GM21717 (cell line): ENCODE measurements around the gene IQCB1.
"Not testable (repeated sequence)": the region's sequence is repeated elsewhere in the genome, so short reads cannot be mapped to it uniquely, and the experiment has no call there.

ENCODE experiments used
- ATAC-seq: cut with Tn5 transposase; IDR thresholded peaks from one replicate; pipeline ENCODE4 v1.9.1; 2021; ENCODE audit warnings: mild to moderate bottlenecking, moderate library complexity; ENCODE audit not compliant: unreplicated experiment

Gene IQCB1

DNA sequence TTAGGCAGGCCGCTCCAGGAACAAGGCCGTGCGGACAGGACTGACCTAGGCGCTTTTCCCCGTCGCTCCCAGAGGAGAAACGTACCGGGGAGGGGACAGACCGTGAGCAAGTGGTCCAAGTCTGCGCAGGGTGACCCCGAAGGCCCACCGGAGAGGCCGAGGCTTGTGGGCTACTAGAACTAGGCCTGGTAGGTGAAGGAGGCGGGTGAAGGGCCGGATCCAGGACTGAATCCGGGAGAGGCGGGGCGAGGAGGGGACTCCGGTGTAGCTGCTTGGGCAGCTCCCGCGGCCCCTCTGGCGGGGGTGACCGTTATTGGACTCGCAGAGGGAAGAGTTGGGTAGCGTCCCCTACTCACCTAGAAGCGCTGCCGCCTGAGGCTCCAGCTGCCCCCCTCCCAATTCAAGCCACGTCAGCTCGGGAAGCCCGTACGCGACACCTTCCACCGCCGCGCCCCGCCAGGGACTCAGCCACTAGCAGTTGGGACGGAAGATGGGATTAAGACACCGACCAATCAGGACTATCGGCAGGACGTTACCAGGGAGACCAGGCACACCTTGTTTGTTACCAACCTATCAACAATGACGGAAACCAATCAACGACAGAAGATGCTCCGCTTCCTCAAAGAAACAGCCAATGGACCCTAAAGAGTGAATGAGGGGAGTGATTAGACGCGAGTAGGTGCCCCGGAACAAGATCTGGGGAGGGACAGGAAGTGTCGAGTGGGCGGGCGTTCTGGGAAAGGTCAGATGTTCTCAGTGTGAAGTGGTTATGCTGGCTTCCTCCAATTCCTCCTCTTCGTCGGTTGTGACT is 85.4 kb downstream of the IQCB1 start, which contains the start of gene GOLGB1:
GOLGB1 (minus strand) TSS at position 466 of the 811 bp plus-strand sequence. CDS start 18,770 bp downstream, outside the sequence.
- peak; percentile 99 for ATAC-seq

DNA sequence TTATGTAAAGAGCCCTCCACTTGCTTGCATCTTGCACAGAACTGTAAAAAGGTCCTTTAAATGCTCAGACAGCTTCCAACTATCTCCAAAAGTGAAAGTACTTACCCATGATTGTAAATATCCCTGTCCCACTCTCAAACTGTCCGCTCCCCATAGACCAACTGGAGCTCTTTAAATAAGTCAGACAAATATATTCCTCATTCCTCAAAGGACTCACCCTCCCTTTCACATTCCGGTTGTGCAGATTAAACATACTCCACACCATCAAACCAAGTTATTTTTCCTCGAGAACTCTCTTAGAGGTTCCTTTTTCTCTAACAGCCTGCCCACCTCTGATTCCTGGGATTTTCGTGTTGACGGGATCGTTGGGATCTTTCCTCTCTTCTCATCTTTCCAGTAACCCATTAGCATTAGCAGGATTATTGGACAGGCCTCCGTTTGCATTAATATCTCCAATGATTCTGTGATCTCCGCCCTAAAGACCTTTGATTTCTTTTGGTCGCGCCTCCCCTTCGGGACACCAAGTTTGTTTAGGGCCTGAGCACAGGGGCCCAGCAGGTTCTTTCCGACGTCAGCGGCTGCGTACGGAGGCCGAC is 86.1 kb downstream of the IQCB1 start:
- peak; percentile 26 for ATAC-seq

- no peak for ATAC-seq
Observed at GRCh38 chr3:121747976-121748375, 86.9 kb downstream of the IQCB1 start.

- ATAC-seq = not testable (repeated sequence)
Observed at GRCh38 chr3:121743106-121743505, 91.8 kb downstream of the IQCB1 start.

- ATAC-seq = no peak
Observed at GRCh38 chr3:121740896-121741295, 94.0 kb downstream of the IQCB1 start.

DNA sequence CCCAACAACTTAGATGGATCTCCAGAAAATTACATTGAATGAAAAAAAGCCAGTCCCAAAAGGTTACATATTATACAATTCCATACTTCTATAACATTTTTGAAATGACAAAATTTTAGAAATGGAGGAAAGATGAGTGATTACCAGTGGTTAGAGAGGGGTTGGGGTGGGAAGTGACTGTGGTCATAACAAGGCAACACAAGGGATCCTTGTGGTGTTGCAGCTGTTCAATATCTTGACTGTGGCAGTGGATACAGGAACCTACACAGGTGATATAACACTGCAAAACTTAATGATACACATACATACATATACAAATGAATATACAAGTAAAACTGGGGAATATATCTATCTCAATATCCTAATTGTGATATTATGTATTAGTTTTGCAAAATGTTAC is 95.0 kb downstream of the IQCB1 start:
- ATAC-seq = no peak

GRCh38 chr3:121737644-121738043 is 97.2 kb downstream of the IQCB1 start:
- no peak for ATAC-seq

- ATAC-seq = no peak
Observed at GRCh38 chr3:121736112-121736511, 98.7 kb downstream of the IQCB1 start.

DNA sequence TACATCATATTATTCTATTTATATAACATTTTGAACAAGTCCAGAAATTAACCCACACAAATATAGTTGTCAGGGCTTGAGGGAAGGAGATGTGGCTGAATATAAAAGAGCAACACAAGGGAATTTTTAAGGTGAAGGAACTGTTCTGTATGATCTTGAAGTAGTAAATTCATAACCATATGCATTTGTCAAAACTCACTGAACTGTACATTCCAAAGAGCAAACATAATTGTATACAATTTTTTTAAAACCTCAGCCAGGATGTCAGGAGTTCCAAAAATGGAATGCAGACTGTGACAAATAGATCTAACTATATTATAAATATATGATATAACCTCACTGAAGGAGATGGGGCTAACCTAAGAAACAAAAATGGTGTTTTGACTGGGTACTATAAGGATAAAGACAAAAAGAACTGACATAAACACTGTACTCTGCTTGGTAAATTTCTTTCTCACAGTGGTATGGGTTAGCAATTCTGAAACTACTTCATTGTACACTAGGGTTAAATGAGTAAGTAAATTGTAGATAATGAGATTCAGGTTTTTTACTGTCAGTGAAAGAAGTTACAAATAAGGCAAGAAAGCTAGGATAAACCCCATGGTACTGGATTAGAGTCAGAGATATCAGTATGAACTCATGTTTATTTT is 99.7 kb downstream of the IQCB1 start:
- ATAC-seq = peak; percentile 95

GRCh38 chr3:121730940-121731687 is 103.7 kb downstream of the IQCB1 start:
- ATAC-seq = no peak

GRCh38 chr3:121724130-121724529 is 110.7 kb downstream of the IQCB1 start:
- peak; percentile 89 for ATAC-seq

DNA sequence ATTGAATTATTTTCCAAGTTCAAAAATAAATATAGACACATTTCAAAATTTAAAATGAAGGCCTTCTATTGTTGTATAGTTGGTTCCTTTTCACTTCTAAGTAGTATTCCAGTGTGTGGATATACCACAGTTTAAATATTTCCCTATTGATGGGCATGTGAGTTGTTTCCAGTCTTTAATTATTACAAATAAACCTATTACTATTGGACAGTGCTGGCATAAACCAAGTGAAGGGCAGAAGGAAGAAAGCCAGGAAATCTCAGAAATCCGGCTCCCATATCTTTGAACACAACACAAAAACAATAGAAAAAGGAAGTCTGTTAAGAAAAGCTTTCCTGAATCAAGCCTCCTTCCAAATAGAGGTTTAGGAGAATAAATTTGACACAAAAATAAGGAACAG is 111.4 kb downstream of the IQCB1 start:
- ATAC-seq = no peak

DNA sequence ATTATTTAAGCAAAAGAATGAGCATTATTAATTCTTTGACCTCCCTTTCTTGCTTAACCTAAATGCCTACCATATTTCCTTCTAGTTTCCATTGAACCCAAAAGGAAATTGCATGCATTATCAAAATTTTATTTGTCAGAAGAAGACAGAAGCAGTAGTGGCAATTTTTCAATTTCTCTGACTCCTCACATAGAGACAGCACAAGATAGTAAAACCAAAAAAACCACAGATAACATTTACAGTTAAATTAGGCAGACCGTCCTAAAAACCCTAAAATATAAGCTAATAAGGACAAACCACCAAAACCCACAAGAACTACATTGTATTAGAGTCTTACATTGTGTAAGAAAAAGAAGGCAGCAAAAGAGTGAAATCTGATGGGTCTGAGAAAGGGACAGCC is 112.4 kb downstream of the IQCB1 start:
- no peak for ATAC-seq

DNA sequence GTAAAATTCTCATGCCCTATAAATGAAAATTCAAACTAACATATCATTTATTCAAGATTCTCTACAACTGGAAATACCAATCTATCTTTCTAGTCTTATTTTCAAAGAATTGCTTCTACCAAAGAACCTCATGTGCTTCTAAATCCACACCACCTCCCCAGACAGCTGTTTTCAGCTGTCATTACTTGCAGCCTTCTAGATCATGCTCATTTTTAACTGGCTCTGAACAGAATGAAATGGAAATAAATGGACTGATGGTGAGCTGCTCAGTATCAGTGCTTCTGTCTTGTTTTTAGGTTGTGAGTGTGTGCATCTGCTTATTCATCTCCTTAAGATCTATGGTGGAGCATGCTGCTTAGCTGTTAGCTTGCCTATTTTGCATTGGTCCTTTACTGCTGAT is 114.7 kb downstream of the IQCB1 start:
- ATAC-seq = no peak
